Left cardiac atrium (tissue), 4 donors: ENCODE results near the gene SYT7. TPM values are rescaled to one million over a fixed set of nuclear protein-coding genes. Genes with fewer than 3 reads are reported as not detected.
A peak's percentile ranks its signal among the peaks of the same experiment; 100 is the strongest.

ENCODE experiments used
- ATAC-seq, 2 donors: fragments of 200-7000 bp; cut with Tn5 transposase; one replicate each; pipeline ENCODE4 v1.9.1; 2020; ENCODE audit warnings: mild to moderate bottlenecking in 2 of 2, moderate library complexity in 2 of 2
- DNase-seq: peaks from one replicate; pipeline ENCODE4 v3.0.0-alpha.2; 2020
- intact Hi-C, 2 donors: fragments of 100-400 bp; cut with DNase I; formaldehyde crosslinking; loops; one replicate each; pipeline versions ENCODE4 v1.14.1 to v1.15.1; 2022 to 2023
- total RNA-seq, 2 donors: library from RNA; stranded (reverse); fragmentation: NEBNext Ultra II Directional; extraction: Animal tissue kit (Norgen Biotek cat#: 25700); gene quantifications; one replicate each; pipeline ENCODE4 v1.2.1, GENCODE V29; 2021
- donor health status: DM: no; HTN: yes; CAD: no.
- donor health status: DM: no; HTN: yes; CAD: no; lungs with severe emphysema.
- donor health status: DM: yes; HTN: yes; CAD: no.
- donor health status: Dilated cardiomyopathy.

The SYT7 gene
- total RNA-seq, 2 donors from 2014 or later, result 36.7 to 39.7 TPM

- DNase-seq, result no peak
- ATAC-seq, result no peak
- intact Hi-C loops, result no loop called here
Observed at GRCh38 chr11:61569018-61569417, 11.9 kb downstream of the SYT7 start.

GRCh38 chr11:61567286-61568061 lies 13.4 kb downstream of the SYT7 start:
- intact Hi-C loops, result no loop called here
- ATAC-seq (peak; percentile 78 to 82), DNase-seq (peak; percentile 82)

- intact Hi-C loops, result no loop called here
- ATAC-seq (no peak), DNase-seq (no peak)
Observed at GRCh38 chr11:61564936-61565696, 15.8 kb downstream of the SYT7 start.

- intact Hi-C loops, result no loop called here
- DNase-seq (no peak), ATAC-seq (no peak)
Observed at GRCh38 chr11:61560751-61561150, 20.1 kb downstream of the SYT7 start.

- intact Hi-C loops, result no loop called here
- DNase-seq, result no peak
- no peak for ATAC-seq
Observed at GRCh38 chr11:61556621-61557020, 24.3 kb downstream of the SYT7 start.

GRCh38 chr11:61555978-61556377 lies 24.9 kb downstream of the SYT7 start:
- DNase-seq (no peak), ATAC-seq (no peak)
- intact Hi-C loops, result no loop called here

GRCh38 chr11:61555051-61555969 lies 25.6 kb downstream of the SYT7 start:
- DNase-seq (no peak), ATAC-seq (no peak)
- intact Hi-C loops, result no loop called here

GRCh38 chr11:61554172-61554988 lies 26.5 kb downstream of the SYT7 start:
- intact Hi-C loops, result no loop called here
- DNase-seq, result no peak
- ATAC-seq, result no peak

GRCh38 chr11:61553373-61554171 lies 27.3 kb downstream of the SYT7 start:
- DNase-seq (no peak), ATAC-seq (no peak)
- intact Hi-C loops, result no loop called here

- intact Hi-C loops, result no loop called here
- no peak for DNase-seq
- ATAC-seq, result peak; percentile 56 to 62
Observed at GRCh38 chr11:61552108-61552635, 28.7 kb downstream of the SYT7 start.

GRCh38 chr11:61551634-61552033 lies 29.2 kb downstream of the SYT7 start:
- ATAC-seq, result peak; percentile 82 to 87
- intact Hi-C loops, result no loop called here
- DNase-seq, result peak; percentile 82

- ATAC-seq, result no peak
- intact Hi-C loops, result no loop called here
- no peak for DNase-seq
Observed at GRCh38 chr11:61550665-61551227, 30.1 kb downstream of the SYT7 start.

GRCh38 chr11:61549662-61550568 lies 31.0 kb downstream of the SYT7 start:
- ATAC-seq (peak; percentile 16 to 24), DNase-seq (no peak)
- intact Hi-C loops, result no loop called here

- DNase-seq (no peak), ATAC-seq (no peak)
- intact Hi-C loops, result no loop called here
Observed at GRCh38 chr11:61549177-61549576, 31.7 kb downstream of the SYT7 start.

- intact Hi-C loops, result no loop called here
- ATAC-seq (no peak), DNase-seq (no peak)
Observed at GRCh38 chr11:61547246-61547645, 33.6 kb downstream of the SYT7 start.

- ATAC-seq (no peak), DNase-seq (no peak)
- intact Hi-C loops, result no loop called here
Observed at GRCh38 chr11:61546663-61547062, 34.2 kb downstream of the SYT7 start.
